Anterior cingulate cortex (tissue), 58 donors: ENCODE measurements around the gene CHRDL2.
"Not testable (repeated sequence)": the region's sequence is repeated elsewhere in the genome, so short reads cannot be mapped to it uniquely, and the experiment has no call there.

Experiments used
- DNase-seq, 58 donors: peaks; one replicate each; lab custom pipeline; 2025; lab: John Stamatoyannopoulos, UW

Gene CHRDL2

DNA sequence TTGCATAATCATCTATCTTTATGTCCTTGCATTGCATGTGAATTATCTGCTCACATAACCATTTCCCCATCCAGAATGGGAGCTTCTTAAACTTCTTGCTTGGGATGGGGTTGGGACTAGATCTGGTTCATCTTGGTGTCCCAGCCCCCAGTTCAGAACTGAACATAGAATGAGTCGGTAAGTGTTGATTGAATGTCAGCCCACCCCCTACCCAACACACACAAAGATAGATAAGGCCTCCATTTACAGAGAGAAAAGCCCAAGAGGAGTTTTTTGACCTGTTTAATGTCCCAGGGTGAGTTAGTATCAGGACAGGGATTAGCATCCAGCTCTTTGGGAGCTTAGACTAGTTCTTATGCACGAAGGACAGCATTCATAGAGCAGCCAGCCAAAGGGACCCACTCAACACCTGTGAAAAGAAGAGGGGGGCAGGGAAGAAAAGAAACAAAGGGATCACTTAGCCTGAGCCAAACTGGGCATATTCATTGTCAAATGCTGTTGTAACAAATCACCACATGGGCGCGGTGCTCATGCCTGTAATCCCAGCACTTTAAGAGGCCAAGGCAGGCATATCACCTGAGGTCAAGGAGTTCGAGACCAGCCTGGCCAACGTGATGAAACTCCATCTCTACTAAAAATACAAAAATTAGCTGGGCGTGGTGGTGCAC, 57.4 kb downstream of the CHRDL2 start:
- DNase-seq, result peak in 20 of 58 donors; percentile 14 to 88 (median 33)

DNA sequence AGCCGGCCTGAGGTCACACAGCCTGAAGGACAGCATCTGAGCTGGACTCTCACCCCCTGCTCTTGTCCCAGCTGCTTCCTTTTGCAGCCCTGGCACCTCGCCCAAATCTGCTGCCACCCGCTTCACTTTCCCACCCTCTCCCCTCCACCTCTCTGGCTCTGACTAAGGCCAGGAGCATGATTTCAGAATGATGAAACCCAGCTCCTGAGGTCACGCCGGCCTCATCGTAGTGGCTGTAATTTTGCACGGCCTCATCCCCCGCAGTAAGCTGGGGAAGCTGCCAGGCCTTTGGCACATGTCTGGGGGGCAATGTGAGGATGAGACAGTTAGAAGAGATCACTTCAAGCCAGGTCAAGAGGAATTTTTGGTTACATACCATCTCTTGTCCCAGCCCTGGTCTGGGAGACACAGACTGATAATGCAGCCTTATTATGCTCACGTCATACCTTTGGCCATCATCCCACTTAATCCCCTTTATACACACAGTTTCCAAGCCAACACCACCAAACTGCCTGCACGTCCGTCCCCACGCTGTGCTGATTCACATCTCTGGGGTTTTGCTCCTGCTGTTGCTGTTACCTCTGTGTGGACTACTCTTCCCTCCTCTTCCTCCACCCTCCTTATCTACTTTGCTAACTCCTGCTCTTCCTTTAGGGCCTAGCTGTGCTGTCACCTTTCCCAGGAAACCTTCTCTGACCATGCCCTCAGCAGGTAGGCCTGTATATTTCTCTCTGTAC, 58.1 kb downstream of the CHRDL2 start:
- DNase-seq, result peak in 19 of 58 donors; percentile 24 to 85 (median 39)

DNA sequence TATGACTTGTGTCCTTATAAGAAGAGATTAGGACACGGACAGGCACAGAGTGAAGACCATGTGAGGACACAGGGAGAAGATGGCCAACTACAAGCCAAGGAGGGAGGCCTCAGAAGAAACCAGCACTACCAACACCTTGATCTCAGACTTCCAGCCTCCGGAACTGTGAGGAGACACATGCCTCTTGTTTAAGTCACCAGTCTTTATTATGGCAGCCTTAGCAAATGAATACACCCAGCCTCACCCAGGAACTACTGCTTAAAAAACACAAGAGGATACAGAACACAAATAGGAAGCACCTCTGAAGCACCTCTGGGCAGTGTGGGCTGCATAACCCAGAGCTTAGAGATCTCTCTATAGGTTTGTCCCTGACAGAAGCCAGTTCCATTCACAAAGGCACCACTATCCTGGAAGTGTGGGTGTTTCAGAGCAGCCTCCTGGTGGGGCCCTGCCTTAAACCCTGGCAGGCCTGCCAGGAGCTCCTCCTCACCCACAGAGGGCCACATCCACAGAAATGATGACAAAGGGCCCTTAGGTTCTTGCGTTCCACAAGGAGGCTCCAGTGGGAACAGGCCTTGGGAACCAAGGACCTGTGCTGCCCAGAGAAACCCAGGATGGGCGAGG, 58.8 kb downstream of the CHRDL2 start:
- peak in 1 of 58 donors; percentile 35 for DNase-seq

DNA sequence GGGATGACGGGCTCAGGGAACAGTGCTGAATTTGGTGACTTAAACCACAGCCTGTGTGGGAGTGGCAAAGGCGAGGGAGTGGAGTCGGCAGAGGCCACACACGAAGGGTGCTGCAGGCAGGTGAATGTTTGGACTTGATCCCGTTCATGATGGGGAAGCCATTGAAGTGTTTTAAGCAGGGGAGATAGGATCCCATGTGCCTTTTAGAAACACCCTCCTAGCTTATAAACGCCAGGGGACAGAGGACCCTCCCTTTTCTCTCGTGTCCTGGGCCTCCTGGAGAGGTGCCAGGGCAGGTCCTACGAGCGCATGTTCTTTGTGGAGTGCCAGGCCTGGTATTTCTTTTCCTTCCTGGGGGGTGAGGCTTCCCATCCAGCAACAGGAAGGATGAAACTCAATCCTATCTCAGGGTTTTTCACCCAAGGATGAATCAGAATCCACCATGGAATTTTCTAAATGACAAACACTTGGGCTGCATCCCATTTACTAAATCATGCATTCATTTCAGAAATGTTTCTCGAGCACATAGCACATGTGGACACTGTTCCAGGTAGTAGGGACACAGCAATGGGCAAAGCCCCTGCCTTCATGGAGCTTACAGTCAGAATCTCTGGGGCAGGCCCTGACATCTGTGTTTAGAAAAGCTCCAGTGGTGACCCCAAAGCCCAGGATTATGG, 59.6 kb downstream of the CHRDL2 start:
- DNase-seq, result no peak

DNA sequence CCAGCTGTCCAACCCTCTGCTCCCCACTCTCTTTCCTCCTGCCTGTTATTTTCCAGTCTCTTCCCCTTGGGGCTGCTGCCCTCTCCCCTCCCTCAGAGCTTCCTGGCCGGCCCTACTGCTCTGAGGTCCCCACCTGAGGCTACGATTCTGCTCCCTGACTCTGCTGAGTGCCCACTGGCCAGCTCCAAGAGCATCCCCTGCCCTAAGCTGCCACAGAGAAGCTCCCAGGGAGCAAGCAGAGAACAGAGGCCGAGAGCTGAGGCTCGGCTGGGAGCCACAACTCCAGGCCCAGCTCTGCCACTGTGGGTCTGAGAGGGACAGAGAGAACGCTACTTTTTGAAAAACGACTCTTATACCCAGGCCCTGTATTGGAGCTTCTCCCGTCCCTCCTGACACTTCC, 61.1 kb downstream of the CHRDL2 start:
- DNase-seq, result no peak

DNA sequence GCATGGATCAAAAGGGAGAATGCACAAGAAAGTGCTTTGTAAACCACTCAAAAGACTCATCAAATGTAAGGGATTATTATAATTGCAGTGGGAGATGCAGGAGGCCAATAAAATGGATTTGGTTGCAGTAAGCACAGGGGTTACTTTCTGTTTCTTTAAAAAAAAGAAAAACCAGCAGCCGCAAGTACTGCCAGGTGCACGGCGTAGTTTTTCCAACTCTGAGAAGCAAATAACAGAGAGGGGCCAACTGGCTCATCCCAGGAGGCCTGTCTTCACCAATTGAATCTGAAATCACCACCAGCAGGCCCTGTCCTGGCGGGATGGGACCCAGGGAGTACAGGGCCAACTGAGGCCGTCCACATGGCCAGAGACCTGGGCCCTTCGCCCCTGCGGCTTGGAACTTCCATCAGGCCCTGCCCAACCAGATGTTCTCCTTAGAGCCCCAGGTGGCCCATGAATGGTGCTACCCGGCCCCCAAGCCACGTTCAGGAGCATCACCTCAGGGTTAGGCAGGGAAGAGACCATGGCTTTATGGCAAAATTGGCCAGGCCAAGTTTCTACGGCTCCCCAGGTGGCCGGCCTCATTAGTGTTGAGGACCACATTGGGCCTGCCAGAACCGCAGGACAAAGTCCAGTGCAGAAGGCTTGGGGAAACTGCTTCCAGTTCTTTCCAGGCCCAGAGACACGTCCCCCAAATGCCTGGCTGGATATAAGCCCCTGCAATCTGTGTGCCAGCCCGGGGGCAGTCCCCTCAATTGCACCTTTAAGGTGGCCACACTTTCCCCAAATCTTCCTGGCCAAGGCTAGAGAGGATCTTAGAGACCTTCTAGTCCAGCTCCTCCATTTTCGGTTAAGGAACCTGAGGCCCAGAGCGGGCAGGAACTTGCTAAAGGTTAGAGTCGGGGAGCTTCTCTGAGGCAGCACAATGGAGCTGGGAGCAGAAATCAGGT, 61.7 kb downstream of the CHRDL2 start:
- DNase-seq, result no peak

DNA sequence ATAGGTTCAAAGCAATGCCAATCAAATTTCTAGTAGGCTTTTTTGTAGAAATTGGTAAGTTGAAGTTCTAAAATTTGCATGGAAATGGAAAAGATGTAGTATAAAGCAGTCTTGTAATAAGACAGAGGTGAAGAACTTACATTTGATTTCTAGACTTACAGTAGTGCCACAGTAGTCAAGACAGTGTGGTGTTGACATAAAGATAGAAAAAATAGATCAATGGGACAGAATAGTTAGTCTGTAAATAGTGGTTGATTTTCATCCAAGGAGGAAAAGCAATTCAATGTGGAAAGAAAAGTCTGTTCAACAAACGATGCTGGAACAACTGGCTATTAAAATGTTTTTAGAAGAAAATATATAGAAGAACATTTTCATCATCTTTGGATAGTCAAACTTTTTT, 67.9 kb downstream of the CHRDL2 start:
- no peak for DNase-seq

DNA sequence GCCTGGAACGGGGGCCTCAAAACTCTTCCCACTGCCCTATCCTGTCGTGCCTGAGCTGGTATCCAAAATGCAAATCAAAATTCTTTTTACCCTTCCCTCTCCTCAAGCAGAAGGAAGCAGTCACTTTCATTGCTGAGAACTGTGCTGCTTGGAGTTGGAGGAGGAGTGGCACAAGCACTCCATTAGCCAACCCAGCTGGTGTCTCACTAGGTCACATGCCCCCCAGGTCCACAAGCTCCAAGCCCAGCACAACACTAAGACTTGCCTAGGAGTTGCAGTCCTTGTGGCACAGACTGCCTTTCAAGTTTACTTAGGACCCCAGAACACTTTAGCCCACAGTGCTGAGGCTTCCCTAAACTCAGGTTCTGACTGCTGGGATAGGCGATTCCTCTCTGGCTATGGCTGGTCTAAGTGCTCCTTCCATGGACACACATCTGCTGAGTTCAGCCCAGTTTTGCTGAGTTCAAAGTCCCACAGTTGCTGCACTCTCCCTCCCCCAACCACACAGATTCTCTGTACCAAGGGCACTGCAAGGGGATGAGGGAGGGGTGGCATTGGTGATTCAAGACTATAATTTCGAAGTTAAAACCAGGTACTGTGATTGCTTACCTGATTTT, 68.6 kb downstream of the CHRDL2 start:
- no peak for DNase-seq

DNA sequence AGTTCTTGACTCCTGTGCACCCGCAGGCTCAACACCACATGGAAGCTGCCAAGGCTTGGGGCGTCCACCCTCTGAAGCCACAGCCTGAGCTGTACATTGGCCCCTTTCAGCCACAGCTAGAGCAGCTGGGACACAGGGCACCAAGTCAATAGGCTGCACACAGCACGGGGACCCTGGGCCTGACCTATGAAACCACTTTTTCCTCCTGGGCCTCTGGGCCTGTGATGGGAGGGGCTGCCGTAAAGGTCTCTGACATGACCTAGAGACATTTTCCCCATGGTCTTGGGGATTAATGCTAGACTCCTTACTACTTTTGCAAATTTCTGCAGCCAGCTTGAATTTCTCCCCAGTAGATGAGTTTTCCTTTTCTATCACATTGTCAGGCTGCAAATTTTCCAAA, 72.1 kb downstream of the CHRDL2 start:
- not testable (repeated sequence) for DNase-seq

DNA sequence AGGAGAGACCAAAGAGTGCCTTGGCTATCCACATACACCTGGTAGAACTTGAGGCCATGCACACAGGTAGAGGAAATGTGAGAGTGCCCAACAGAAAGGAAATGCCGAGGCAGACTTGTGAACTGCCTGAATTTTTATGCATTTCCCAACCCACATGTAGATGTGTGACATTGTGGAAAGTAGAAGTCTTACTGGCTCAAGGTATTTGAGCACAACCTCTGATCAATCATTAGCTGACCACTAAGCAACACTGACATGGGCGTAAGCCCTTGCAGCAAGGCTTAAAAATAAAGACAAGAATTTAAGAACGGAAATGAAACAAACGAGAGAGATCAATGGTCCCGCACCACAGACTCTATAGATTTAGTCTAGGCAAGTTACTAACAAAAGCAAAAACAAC, 76.2 kb downstream of the CHRDL2 start:
- DNase-seq, result no peak

DNA sequence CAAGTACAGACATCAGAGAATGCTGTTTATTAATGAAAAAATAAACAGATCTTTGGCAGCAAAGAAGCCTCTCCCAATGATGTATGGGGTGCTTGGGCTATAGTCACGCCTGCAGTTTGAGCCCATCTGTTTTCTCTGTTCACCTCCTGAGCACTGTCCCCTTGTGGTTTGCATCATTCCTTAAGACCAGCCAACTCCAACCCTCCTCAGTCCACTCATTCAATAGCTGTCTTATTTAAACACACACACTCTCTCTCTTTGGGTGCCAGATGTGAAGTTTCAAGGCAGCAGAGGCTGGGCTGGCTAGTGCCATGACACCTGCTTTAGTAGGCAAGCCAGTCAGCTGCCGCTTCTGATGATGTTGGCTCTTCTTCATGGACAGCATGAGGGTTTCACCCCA, 80.7 kb downstream of the CHRDL2 start:
- no peak for DNase-seq

DNA sequence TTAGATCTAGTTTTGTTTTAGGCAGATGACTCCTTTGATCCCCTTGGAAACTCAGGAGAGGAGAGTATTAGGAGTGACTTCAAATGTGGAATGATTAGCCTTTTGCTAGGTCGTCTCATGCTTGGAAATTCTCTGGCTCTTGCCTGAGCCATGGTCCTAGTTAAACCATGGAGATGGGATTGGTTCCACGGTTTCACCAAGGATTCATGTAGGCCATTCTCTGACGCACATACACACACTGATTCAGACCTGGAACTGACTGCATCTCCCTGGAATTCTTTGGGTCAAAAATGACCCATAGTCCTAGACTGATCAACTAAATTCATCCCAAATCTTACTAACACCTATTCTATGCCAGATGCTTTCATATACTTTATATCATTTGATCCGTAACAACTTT, 82.3 kb downstream of the CHRDL2 start:
- DNase-seq, result no peak

DNA sequence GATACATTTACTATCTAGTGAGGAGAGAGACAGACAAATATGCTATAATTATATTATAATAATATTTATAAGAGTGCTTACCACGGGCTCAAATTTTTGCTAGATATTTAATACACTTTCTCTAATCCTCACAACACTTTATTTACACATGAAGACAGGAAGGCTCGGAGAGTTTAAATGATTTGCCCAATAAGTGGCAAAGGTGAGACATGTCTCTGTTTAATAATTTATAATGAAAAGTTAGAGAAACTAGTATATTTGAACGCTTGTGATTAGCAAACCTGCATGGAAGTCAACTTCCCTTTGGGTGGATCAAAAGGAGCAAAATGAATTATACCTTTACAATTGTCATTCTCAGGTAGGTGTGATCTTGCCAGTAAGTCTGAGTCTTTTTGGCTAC, 83.4 kb downstream of the CHRDL2 start:
- DNase-seq, result no peak

DNA sequence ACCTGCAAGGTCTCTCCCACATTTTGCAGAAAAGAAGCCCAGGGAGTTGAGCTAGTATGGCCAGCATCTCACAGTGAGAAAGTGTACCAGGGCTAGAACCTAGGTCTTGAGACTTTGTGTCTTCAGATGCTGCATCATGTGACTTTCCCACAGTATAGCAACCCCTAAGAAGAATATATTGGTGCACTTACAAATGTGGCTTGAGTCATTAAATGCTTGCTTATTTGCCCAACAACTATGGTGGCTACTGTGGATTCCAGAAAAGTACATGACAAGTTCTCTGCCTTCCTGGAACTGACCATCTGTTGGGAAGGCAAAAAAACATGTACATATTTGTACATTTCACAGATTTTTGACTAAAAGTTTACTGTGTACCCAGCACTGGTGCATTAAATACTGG, 83.8 kb downstream of the CHRDL2 start:
- no peak for DNase-seq

DNA sequence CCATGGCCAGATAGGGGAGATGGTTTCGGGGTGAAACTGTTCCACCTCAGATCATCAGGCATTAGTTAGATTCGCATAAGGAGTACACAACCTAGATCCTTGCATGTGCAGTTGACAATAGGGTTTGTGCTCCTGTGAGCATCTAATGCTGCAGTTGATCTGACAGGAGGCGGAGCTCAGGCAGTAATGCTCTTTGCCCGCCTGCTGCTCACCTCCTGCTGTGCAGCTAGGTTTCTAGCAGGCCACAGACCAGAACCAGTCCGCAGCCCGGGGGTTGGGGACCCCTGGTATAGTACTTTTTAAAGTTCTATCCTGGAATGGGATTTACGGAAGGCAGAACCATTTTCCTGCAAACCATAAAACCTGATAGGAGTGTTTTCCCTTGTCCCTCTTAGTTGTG, 84.3 kb downstream of the CHRDL2 start:
- DNase-seq, result no peak
